NB4 (cell line): ENCODE data around the gene CST6.

Experiments used
- POLR2A ChIP-seq: IDR thresholded peaks from 2 replicates; pipeline ENCODE4 v1.6.1; 2011; ENCODE audit warnings: mild to moderate bottlenecking; ENCODE audit not compliant: insufficient read length; ENCODE audit errors: extremely low read depth
- TF ChIP-seq, protein P1 (sequence below): IDR thresholded peaks from 2 replicates; pipeline ENCODE4 v1.6.1; 2011; ENCODE audit warnings: low read depth, low read length

DNA sequence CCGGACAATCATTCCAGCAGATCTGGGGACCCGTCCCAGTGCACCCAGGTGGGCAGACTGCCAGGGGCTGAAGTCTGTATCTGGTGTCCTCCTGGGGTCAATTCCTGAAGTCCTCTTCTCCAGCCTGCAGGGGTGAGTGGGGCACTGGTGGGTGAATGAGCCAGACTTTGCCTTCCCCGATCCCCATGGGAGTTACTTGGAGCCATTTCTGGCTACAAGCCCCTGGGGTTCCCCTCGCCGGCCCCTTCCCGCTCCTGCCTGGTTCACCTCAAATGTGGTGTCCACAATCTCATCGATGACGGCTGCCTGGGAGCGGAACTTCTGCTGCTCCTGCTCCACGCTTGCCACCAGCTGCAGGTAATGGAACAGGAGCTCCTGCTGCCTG, 5.0 kb downstream of the CST6 start:
- TF ChIP-seq, protein P1, sequence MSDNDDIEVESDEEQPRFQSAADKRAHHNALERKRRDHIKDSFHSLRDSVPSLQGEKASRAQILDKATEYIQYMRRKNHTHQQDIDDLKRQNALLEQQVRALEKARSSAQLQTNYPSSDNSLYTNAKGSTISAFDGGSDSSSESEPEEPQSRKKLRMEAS = no peak
- no peak for TF ChIP-seq POLR2A
